Keratinocyte (primary cell): ENCODE results near the gene TCERG1L. TPM values are rescaled to one million over a fixed set of nuclear protein-coding genes. Genes with fewer than 3 reads are reported as not detected.

ENCODE experiments used
- DNase-seq: peaks from one replicate; pipeline ENCODE4 v3.0.0-alpha.2; 2011; ENCODE audit warnings: low read depth, missing footprints, low spot score
- FAIRE-seq: peaks from 2 replicates; lab custom pipeline; 2011; peaks lifted over from hg19 to GRCh38; lab: Jason Lieb, UNC
- H2AFZ ChIP-seq: 2 replicates; pipeline ENCODE4 v1.6.0; 2012; ENCODE audit warnings: low read length, control low read depth, inconsistent platforms; ENCODE audit not compliant: control insufficient read depth
- H3K27ac ChIP-seq: 2 replicates; pipeline ENCODE4 v1.5.1; 2011; ENCODE audit warnings: low read length; ENCODE audit not compliant: control insufficient read depth, insufficient read depth
- H3K27me3 ChIP-seq: 3 replicates; pipeline ENCODE4 v1.6.0; 2011; ENCODE audit warnings: low read length; ENCODE audit not compliant: control insufficient read depth, insufficient read depth; ENCODE audit errors: extremely low read depth
- H3K36me3 ChIP-seq, 2 experiments: 2 replicates in 1 of 2; 3 replicates in 1 of 2; pipeline ENCODE4 v1.5.1; 2011; ENCODE audit warnings: low read length in 2 of 2, mild to moderate bottlenecking in 1 of 2; ENCODE audit not compliant: control insufficient read depth in 2 of 2, insufficient read depth in 2 of 2; ENCODE audit errors: extremely low read depth in 1 of 2
- H3K4me1 ChIP-seq: 3 replicates; pipeline ENCODE4 v1.5.1; 2011; ENCODE audit warnings: low read length; ENCODE audit not compliant: control insufficient read depth, insufficient read depth; ENCODE audit errors: extremely low read depth
- H3K4me2 ChIP-seq: 3 replicates; pipeline ENCODE4 v1.6.0; 2011; ENCODE audit warnings: low read depth, low read length; ENCODE audit not compliant: control insufficient read depth, insufficient read depth; ENCODE audit errors: extremely low read depth
- H3K4me3 ChIP-seq, 3 experiments: fragments of 200-600 bp in 1 of 3; sonication (generic) in 1 of 3; 2 replicates in 2 of 3; 3 replicates in 1 of 3; pipeline ENCODE4 v1.5.1; 2011 to 2016; ENCODE audit warnings: low read length in 3 of 3, mild to moderate bottlenecking in 3 of 3, control low read depth in 2 of 3, inconsistent platforms in 1 of 3, low read depth in 1 of 3, mixed read lengths in 1 of 3, mixed run types in 1 of 3, moderate library complexity in 1 of 3; ENCODE audit not compliant: control insufficient read depth in 2 of 3, insufficient read depth in 2 of 3; ENCODE audit errors: extremely low read depth in 1 of 3
- H3K79me2 ChIP-seq: 2 replicates; pipeline ENCODE4 v1.6.0; 2012; ENCODE audit warnings: low read length; ENCODE audit not compliant: control insufficient read depth, insufficient read depth
- H3K9ac ChIP-seq: 3 replicates; pipeline ENCODE4 v1.6.0; 2011; ENCODE audit warnings: low read length; ENCODE audit not compliant: control insufficient read depth, insufficient read depth; ENCODE audit errors: extremely low read depth
- H3K9me1 ChIP-seq: 3 replicates; pipeline ENCODE4 v1.6.0; 2011; ENCODE audit warnings: low read length; ENCODE audit not compliant: control insufficient read depth, insufficient read depth; ENCODE audit errors: extremely low read depth
- H3K9me3 ChIP-seq: 2 replicates; pipeline ENCODE4 v1.5.1; 2012; ENCODE audit warnings: low read depth, low read length; ENCODE audit not compliant: control insufficient read depth
- H4K20me1 ChIP-seq: 3 replicates; pipeline ENCODE4 v1.6.0; 2011; ENCODE audit warnings: low read length; ENCODE audit not compliant: control insufficient read depth, insufficient read depth; ENCODE audit errors: extremely low read depth
- EZH2 ChIP-seq: IDR thresholded peaks from one replicate; pipeline ENCODE4 v1.6.1; 2012; ENCODE audit warnings: inconsistent platforms, mild to moderate bottlenecking, low read length, moderate library complexity
- dilution Hi-C: fragments of 300-500 bp; cut with MboI; formaldehyde crosslinking; loops from one replicate; pipeline ENCODE4 v1.7.0; 2020; ENCODE audit warnings: low sequenced_read_pairs; ENCODE audit not compliant: extremely low pct_ligation_motif_present
- polyA plus RNA-seq, 5 experiments: library from polyadenylated mRNA; depleted of rRNA in 3 of 5; stranded (reverse) in 3 of 5; stranded (forward) in 1 of 5; unstranded in 1 of 5; fragments of >200 nt; gene quantifications; 1 replicate in 1 of 5; 2 replicates in 3 of 5; 3 replicates in 1 of 5; pipeline versions ENCODE4 v1.2.1 to v1.2.3, GENCODE V29; 2011 to 2012; ENCODE audit warnings: missing spikeins in 2 of 5, low read depth in 1 of 5, low replicate concordance in 1 of 5
- TF ChIP-seq, protein P1 (sequence below), 3 experiments: IDR thresholded peaks in 1 of 3; conservative IDR thresholded peaks in 1 of 3; optimal IDR thresholded peaks in 1 of 3; 2 replicates in 2 of 3; 3 replicates in 1 of 3; pipeline versions ENCODE3 to v1.5.1; 2011; ENCODE audit warnings: low read length in 3 of 3, mild to moderate bottlenecking in 3 of 3, moderate library complexity in 2 of 3, control low read depth in 1 of 3, inconsistent platforms in 1 of 3; ENCODE audit not compliant: insufficient read depth in 2 of 3; ENCODE audit errors: extremely low read depth in 1 of 3

Gene TCERG1L
- polyA plus RNA-seq, 1 donor (not counting 4 experiments of a cell fraction or from before 2014, with no cell fraction given), result not detected

DNA sequence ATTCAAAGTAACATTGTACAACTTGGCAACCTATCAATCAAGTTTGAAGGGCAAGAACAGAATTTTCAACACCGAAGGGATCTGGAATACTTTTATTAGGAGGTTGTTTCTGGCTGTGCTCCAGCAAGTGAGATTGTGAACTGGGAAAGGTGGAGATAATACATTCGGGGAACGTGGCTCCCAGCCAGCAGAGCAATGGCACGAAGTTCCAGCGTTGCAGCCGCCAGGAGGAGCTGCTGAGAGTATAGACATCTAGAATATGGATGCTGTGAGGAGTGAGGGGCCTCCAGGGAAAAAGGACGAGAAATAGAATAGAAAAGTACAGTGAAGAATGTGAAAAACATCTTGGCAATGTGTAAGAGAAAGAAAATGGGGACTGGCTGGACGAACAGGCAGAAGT lies 69.5 kb downstream of the TCERG1L start:
- H3K4me2 ChIP-seq, result no peak overlapping the region
- H3K36me3 ChIP-seq, result no peaks in the 10 kb centered on the region
- H2AFZ ChIP-seq, result no peak overlapping the region
- DNase-seq, result no peak
- H3K4me3 ChIP-seq, result no peak overlapping the region
- H3K9ac ChIP-seq, result no peak overlapping the region
- no peaks in the 10 kb centered on the region for H3K27me3 ChIP-seq
- dilution Hi-C loops, result no loop called here
- no peaks in the 10 kb centered on the region for H3K79me2 ChIP-seq
- no peaks in the 10 kb centered on the region for H3K4me1 ChIP-seq
- FAIRE-seq, result no peak
- peaks cover 6% of the 10 kb centered on the region for H3K9me3 ChIP-seq
- TF ChIP-seq, protein P1, sequence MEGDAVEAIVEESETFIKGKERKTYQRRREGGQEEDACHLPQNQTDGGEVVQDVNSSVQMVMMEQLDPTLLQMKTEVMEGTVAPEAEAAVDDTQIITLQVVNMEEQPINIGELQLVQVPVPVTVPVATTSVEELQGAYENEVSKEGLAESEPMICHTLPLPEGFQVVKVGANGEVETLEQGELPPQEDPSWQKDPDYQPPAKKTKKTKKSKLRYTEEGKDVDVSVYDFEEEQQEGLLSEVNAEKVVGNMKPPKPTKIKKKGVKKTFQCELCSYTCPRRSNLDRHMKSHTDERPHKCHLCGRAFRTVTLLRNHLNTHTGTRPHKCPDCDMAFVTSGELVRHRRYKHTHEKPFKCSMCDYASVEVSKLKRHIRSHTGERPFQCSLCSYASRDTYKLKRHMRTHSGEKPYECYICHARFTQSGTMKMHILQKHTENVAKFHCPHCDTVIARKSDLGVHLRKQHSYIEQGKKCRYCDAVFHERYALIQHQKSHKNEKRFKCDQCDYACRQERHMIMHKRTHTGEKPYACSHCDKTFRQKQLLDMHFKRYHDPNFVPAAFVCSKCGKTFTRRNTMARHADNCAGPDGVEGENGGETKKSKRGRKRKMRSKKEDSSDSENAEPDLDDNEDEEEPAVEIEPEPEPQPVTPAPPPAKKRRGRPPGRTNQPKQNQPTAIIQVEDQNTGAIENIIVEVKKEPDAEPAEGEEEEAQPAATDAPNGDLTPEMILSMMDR (optimal IDR thresholded peaks at IDR 0.05 in 1 of 3, IDR thresholded peaks at IDR 0.05 in 1 of 3, conservative IDR thresholded peaks at IDR 0.05 in 1 of 3; ENCODE audit: extremely low read depth in 1 of 3, insufficient read depth in 2 of 3, low read length in 3 of 3), result peak in 2 of 3 experiments; percentile 10 to 12
- TF ChIP-seq EZH2, result no peak
- H4K20me1 ChIP-seq, result no peaks in the 10 kb centered on the region
- H3K27ac ChIP-seq, result no peak overlapping the region
- no peaks in the 10 kb centered on the region for H3K9me1 ChIP-seq

DNA sequence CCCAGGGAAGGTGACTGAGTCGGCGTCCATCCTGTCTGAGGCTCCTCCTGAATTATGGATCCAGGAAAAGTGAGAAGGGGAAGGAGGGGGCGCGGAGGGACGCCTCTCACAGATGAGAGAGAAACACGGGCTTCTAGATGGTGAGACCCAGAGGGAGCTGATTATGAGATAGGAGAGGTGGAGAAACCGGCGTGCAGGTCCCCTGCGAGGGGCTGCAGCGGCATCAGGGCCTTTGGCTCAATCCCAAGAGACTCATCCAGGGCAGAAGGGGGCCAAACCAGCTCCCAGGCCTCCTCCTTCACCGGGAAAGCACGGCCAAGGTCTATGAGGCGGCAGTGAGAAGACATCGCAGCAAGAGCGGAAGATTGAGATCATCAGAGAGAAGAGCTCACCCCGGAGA lies 70.8 kb downstream of the TCERG1L start:
- H3K79me2 ChIP-seq, result no peaks in the 10 kb centered on the region
- H3K4me2 ChIP-seq, result no peak overlapping the region
- H3K4me1 ChIP-seq, result no peaks in the 10 kb centered on the region
- no peaks in the 10 kb centered on the region for H3K9me1 ChIP-seq
- FAIRE-seq, result no peak
- H2AFZ ChIP-seq, result no peak overlapping the region
- no peak overlapping the region for H3K27ac ChIP-seq
- H4K20me1 ChIP-seq, result no peaks in the 10 kb centered on the region
- no peaks in the 10 kb centered on the region for H3K27me3 ChIP-seq
- H3K36me3 ChIP-seq, result no peaks in the 10 kb centered on the region
- dilution Hi-C loops, result no loop called here
- no peak for DNase-seq
- H3K4me3 ChIP-seq, result no peak overlapping the region
- no peak overlapping the region for H3K9ac ChIP-seq
- TF ChIP-seq EZH2, result no peak
- TF ChIP-seq, protein P1 (optimal IDR thresholded peaks at IDR 0.05 in 1 of 3, IDR thresholded peaks at IDR 0.05 in 1 of 3, conservative IDR thresholded peaks at IDR 0.05 in 1 of 3; ENCODE audit: extremely low read depth in 1 of 3, insufficient read depth in 2 of 3, low read length in 3 of 3), result no peak
- H3K9me3 ChIP-seq, result peaks cover 4% of the 10 kb centered on the region
